SK-N-SH (cell line): ENCODE data around the gene ATP11C. TPM values are rescaled to one million over a fixed set of nuclear protein-coding genes. Genes with fewer than 3 reads are reported as not detected.

Experiments used
- CTCF ChIA-PET: fragments of 300-600, 350-600 bp; formaldehyde crosslinking; extraction: SDS; loops from one replicate; lab custom pipeline; 2021; lab: Yijun Ruan, JAX
- POLR2A ChIA-PET: fragments of 350-600 bp; sonication (Branson Sonifier 250); formaldehyde crosslinking; extraction: SDS; loops from one replicate; lab custom pipeline; 2020; ENCODE audit warnings: antibody characterized with exemption, inconsistent platforms; lab: Yijun Ruan, JAX
- DNase-seq: peaks from one replicate; pipeline ENCODE4 v3.0.0; 2012
- H2AFZ ChIP-seq: fragments of 200-600 bp; sonication (generic); 2 replicates; pipeline ENCODE4 v1.8.1; 2016; ENCODE audit warnings: antibody characterized with exemption, mild to moderate bottlenecking, low read depth
- H3F3A ChIP-seq: fragments of 200-600 bp; sonication (generic); replicated peaks from 2 replicates; pipeline ENCODE3; 2016; ENCODE audit warnings: antibody characterized with exemption, mild to moderate bottlenecking; ENCODE audit not compliant: insufficient read depth
- H3K27ac ChIP-seq, 2 experiments: fragments of 200-500 bp in 1 of 2; fragments of 200-600 bp in 1 of 2; sonication (Bioruptor generic) in 1 of 2; sonication (generic), shearing (Covaris generic) in 1 of 2; 2 replicates each; pipeline versions ENCODE4 v1.5.1 to v1.6.1; 2014 to 2016; ENCODE audit warnings: low read depth in 2 of 2, inconsistent platforms in 1 of 2, low read length in 1 of 2, mild to moderate bottlenecking in 1 of 2, mixed read lengths in 1 of 2
- H3K27me3 ChIP-seq: fragments of 200-600 bp; sonication (generic), shearing (Covaris generic); 2 replicates; pipeline ENCODE4 v1.6.1; 2016; ENCODE audit warnings: mixed run types; ENCODE audit not compliant: insufficient read depth
- H3K36me3 ChIP-seq, 2 experiments: fragments of 200-500 bp in 1 of 2; fragments of 200-600 bp in 1 of 2; sonication (Bioruptor generic) in 1 of 2; sonication (generic) in 1 of 2; replicated peaks in 1 of 2; 2 replicates each; pipeline versions ENCODE3 to v1.5.1; 2014 to 2016; ENCODE audit warnings: low read length in 1 of 2, mild to moderate bottlenecking in 1 of 2; ENCODE audit not compliant: insufficient read depth in 2 of 2, control insufficient read depth in 1 of 2
- H3K4me1 ChIP-seq, 2 experiments: fragments of 200-500 bp in 1 of 2; fragments of 200-600 bp in 1 of 2; sonication (Bioruptor generic) in 1 of 2; sonication (generic), shearing (Covaris generic) in 1 of 2; 2 replicates each; pipeline versions ENCODE4 v1.5.1 to v1.6.1; 2014 to 2016; ENCODE audit warnings: low read depth in 1 of 2, low read length in 1 of 2, mixed run types in 1 of 2; ENCODE audit not compliant: insufficient read depth in 2 of 2, control insufficient read depth in 1 of 2
- H3K4me2 ChIP-seq: fragments of 200-600 bp; sonication (generic), shearing (Covaris generic); 2 replicates; pipeline ENCODE4 v1.6.1; 2017; ENCODE audit warnings: mixed run types
- H3K4me3 ChIP-seq, 2 experiments: fragments of 200-500 bp in 1 of 2; fragments of 200-600 bp in 1 of 2; sonication (Bioruptor generic) in 1 of 2; sonication (generic), shearing (Covaris generic) in 1 of 2; 2 replicates each; pipeline versions ENCODE4 v1.5.1 to v1.8.1; 2014 to 2016; ENCODE audit warnings: low read depth in 2 of 2, inconsistent platforms in 1 of 2, low read length in 1 of 2, mild to moderate bottlenecking in 1 of 2, mixed read lengths in 1 of 2, moderate library complexity in 1 of 2
- H3K79me2 ChIP-seq: fragments of 200-600 bp; sonication (generic); 2 replicates; pipeline ENCODE4 v1.8.1; 2017; ENCODE audit warnings: mild to moderate bottlenecking; ENCODE audit not compliant: insufficient read depth
- H3K9ac ChIP-seq: fragments of 200-600 bp; sonication (generic); 2 replicates; pipeline ENCODE4 v1.6.1; 2017; ENCODE audit warnings: mixed run types
- H3K9me2 ChIP-seq: fragments of 200-600 bp; sonication (generic); 2 replicates; pipeline ENCODE4 v1.6.1; 2017; ENCODE audit warnings: mixed run types
- H3K9me3 ChIP-seq: fragments of 200-600 bp; sonication (generic); 2 replicates; pipeline ENCODE4 v1.6.1; 2017; ENCODE audit warnings: mixed run types, mild to moderate bottlenecking, moderate library complexity
- H4K20me1 ChIP-seq: fragments of 200-600 bp; sonication (generic); 2 replicates; pipeline ENCODE4 v1.6.1; 2017; ENCODE audit warnings: mild to moderate bottlenecking, mixed run types; ENCODE audit not compliant: insufficient read depth
- FOSL2 ChIP-seq: IDR thresholded peaks from 2 replicates; pipeline ENCODE4 v1.4.0; 2012; ENCODE audit warnings: low read depth, mild to moderate bottlenecking, moderate library complexity, borderline replicate concordance
- GATA2 ChIP-seq: sonication (generic); formaldehyde crosslinking; IDR thresholded peaks from 2 replicates; pipeline ENCODE4 v1.5.0; 2020; ENCODE audit warnings: mild to moderate bottlenecking, missing genetic modification reagents
- IRF3 ChIP-seq: fragments of 150-350 bp; IDR thresholded peaks from 2 replicates; pipeline ENCODE4 v1.6.1; 2016; ENCODE audit warnings: mild to moderate bottlenecking, low read depth, low read length
- JUND ChIP-seq: IDR thresholded peaks from 2 replicates; pipeline ENCODE4 v1.4.0; 2012
- MAX ChIP-seq: IDR thresholded peaks from 2 replicates; pipeline ENCODE4 v1.4.0; 2012; ENCODE audit warnings: low read depth
- MXI1 ChIP-seq: IDR thresholded peaks from 2 replicates; pipeline ENCODE4 v1.6.1; 2012; ENCODE audit warnings: mild to moderate bottlenecking, low read depth, low read length, improper control_type of control experiment
- NFIC ChIP-seq: IDR thresholded peaks from 2 replicates; pipeline ENCODE4 v1.4.0; 2012; ENCODE audit warnings: borderline replicate concordance
- NRF1 ChIP-seq: IDR thresholded peaks from 2 replicates; pipeline ENCODE4 v1.6.1; 2012; ENCODE audit warnings: low read depth, mild to moderate bottlenecking, low read length
- RFX5 ChIP-seq: IDR thresholded peaks from 2 replicates; pipeline ENCODE4 v1.6.1; 2012; ENCODE audit warnings: mild to moderate bottlenecking, improper control_type of control experiment, low read length
- RXRA ChIP-seq: IDR thresholded peaks from 2 replicates; pipeline ENCODE4 v1.4.0; 2012; ENCODE audit warnings: low read depth, mild to moderate bottlenecking, borderline replicate concordance
- SIN3A ChIP-seq: IDR thresholded peaks from 2 replicates; pipeline ENCODE4 v1.6.1; 2012; ENCODE audit warnings: low read depth, mild to moderate bottlenecking, low read length, moderate library complexity, borderline replicate concordance
- TCF12 ChIP-seq: IDR thresholded peaks from 2 replicates; pipeline ENCODE4 v1.4.0; 2012
- USF2 ChIP-seq: fragments of 150-350 bp; IDR thresholded peaks from 2 replicates; pipeline ENCODE4 v1.6.1; 2017; ENCODE audit warnings: antibody characterized with exemption, low read length, low read depth, borderline replicate concordance
- WGBS: methylation state at CpG from one replicate; pipeline ENCODE4 v1.1.6; 2017; ENCODE audit warnings: low lambda C conversion rate; 5-methylcytosine and 5-hydroxymethylcytosine counted together
- polyA plus RNA-seq, 3 experiments: library from polyadenylated mRNA; depleted of rRNA; stranded (reverse); fragments of >200 nt; gene quantifications; 2 replicates each; pipeline ENCODE4 v1.2.3, GENCODE V29; 2012
- TF ChIP-seq, protein P1 (sequence below): IDR thresholded peaks from 2 replicates; pipeline ENCODE4; 2012
- TF ChIP-seq, protein P2 (sequence below): IDR thresholded peaks from 2 replicates; pipeline ENCODE4 v1.4.0; 2012; ENCODE audit warnings: low read depth, borderline replicate concordance

Gene ATP11C
- polyA plus RNA-seq, 1 of the 3 experiments (the other 2 are of a cell fraction), result 18.5 TPM

GRCh38 chrX:139803224-139803623 lies 129.6 kb downstream of the ATP11C start:
- CTCF ChIA-PET, result no interaction called here

GRCh38 chrX:139802048-139802447 lies 130.8 kb downstream of the ATP11C start:
- H3K4me2 ChIP-seq, result no peak overlapping the region
- CTCF ChIA-PET, result no interaction called here
- H3K4me3 ChIP-seq, result no peak overlapping the region
- H2AFZ ChIP-seq, result no peak overlapping the region
- H3K4me1 ChIP-seq, result no peaks in the 10 kb centered on the region
- no peaks in the 10 kb centered on the region for H3F3A ChIP-seq
- 47% methylated on average over 4 of the region's 4 CpGs for WGBS
- no peaks in the 10 kb centered on the region for H3K79me2 ChIP-seq
- no peaks in the 10 kb centered on the region for H4K20me1 ChIP-seq
- no peak overlapping the region for H3K27ac ChIP-seq
- no peak for DNase-seq
- peaks cover 15 to 17% of the 10 kb centered on the region in 2 experiments for H3K36me3 ChIP-seq
- no peaks in the 10 kb centered on the region for H3K27me3 ChIP-seq
- no peak overlapping the region for H3K9ac ChIP-seq
- TF ChIP-seq, protein P1, sequence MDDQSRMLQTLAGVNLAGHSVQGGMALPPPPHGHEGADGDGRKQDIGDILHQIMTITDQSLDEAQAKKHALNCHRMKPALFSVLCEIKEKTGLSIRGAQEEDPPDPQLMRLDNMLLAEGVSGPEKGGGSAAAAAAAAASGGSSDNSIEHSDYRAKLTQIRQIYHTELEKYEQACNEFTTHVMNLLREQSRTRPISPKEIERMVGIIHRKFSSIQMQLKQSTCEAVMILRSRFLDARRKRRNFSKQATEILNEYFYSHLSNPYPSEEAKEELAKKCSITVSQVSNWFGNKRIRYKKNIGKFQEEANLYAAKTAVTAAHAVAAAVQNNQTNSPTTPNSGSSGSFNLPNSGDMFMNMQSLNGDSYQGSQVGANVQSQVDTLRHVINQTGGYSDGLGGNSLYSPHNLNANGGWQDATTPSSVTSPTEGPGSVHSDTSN, result no peak
- TF ChIP-seq MXI1 (no peak), IRF3 (no peak), GATA2 (no peak), RXRA (no peak), USF2 (no peak), JUND (no peak), NRF1 (no peak)
- H3K9me3 ChIP-seq, result no peaks in the 10 kb centered on the region
- no peaks in the 10 kb centered on the region for H3K9me2 ChIP-seq
- POLR2A ChIA-PET, result no interaction called here

More at GRCh38 chrX:139803224-139803623, 129.6 kb downstream of the ATP11C start:
- H2AFZ ChIP-seq, result no peak overlapping the region
- no peaks in the 10 kb centered on the region for H3K27me3 ChIP-seq
- no peak for DNase-seq
- no peak overlapping the region for H3K27ac ChIP-seq
- H3K9ac ChIP-seq, result no peak overlapping the region
- POLR2A ChIA-PET, result no interaction called here
- no peaks in the 10 kb centered on the region for H3K9me3 ChIP-seq
- no peaks in the 10 kb centered on the region for H3K4me1 ChIP-seq
- H4K20me1 ChIP-seq, result no peaks in the 10 kb centered on the region
- TF ChIP-seq TCF12 (no peak), NRF1 (no peak), FOSL2 (no peak), NFIC (no peak), USF2 (no peak), MAX (no peak), RFX5 (no peak), SIN3A (no peak)
- TF ChIP-seq, protein P2, sequence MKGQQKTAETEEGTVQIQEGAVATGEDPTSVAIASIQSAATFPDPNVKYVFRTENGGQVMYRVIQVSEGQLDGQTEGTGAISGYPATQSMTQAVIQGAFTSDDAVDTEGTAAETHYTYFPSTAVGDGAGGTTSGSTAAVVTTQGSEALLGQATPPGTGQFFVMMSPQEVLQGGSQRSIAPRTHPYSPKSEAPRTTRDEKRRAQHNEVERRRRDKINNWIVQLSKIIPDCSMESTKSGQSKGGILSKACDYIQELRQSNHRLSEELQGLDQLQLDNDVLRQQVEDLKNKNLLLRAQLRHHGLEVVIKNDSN, result no peak
- peaks cover 14 to 21% of the 10 kb centered on the region in 2 experiments for H3K36me3 ChIP-seq
- H3K4me2 ChIP-seq, result no peak overlapping the region
- no peaks in the 10 kb centered on the region for H3F3A ChIP-seq
- no peaks in the 10 kb centered on the region for H3K9me2 ChIP-seq
- WGBS, result 18% methylated on average over 2 of the region's 2 CpGs
- no peak overlapping the region for H3K4me3 ChIP-seq
- H3K79me2 ChIP-seq, result no peaks in the 10 kb centered on the region
